Activated CD4-positive, alpha-beta T cell treated with anti-CD3 and anti-CD28 coated beads for 48 hours (primary cell): ENCODE measurements around the gene BBS4.
"Not testable (repeated sequence)": the region's sequence is repeated elsewhere in the genome, so short reads cannot be mapped to it uniquely, and the experiment has no call there.

Experiments
- DNase-seq: peaks from one replicate; pipeline ENCODE4 v3.0.0-alpha.2; 2020

Gene BBS4

DNA sequence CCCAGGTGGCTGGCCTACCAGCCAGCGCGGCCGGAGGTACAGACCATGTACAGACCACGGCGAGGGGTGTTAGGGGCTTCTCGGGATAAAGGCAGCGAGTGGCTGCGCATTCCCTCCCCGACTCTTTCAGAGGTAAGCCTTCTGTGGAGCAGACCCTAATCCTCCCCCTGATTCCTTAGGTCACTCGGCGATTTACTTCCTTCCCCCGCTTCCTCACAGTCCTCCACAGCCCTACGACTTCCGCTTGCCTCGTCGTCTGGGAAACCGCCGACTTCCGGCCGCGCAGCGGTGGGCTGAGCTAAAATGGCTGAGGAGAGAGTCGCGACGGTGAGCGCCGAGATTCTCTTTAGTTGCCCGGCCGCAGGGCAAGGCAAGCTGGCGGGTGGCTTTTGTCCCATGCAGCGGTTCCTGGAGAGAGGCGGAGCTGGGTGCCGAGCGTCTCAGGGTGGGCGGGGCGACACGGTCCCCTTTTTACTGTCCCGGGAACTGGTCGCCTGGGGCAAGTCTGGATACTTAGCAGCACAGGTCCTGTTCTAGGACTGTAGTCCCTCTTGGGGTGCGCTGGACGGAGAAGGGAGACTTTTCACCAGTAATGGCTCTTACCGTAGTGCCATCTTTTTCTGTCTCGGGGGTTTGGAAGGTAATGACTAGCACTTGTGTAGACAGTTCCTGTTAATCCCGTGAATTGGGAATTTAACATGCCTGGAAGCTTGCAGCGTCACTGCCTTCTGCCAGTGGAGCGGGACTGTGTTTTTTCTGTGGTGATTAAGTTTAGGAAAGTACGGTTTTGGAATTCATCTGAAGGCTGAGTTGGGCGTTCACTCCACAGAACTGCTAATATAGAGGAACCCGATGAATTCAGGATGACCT lies at the start of gene BBS4, which contains the start of gene HIGD2B:
TSS of gene BBS4 (plus strand) at position 283 of the 870 bp plus-strand sequence. CDS start at position 304, 21 bp downstream.
TSS of gene HIGD2B (minus strand) at position 258 of the 870 bp plus-strand sequence. CDS start 9,808 bp downstream, outside the sequence.
- peak; percentile 91 for DNase-seq

- DNase-seq: peak; percentile 76
These were observed 49.3 kb upstream of the BBS4 start for GRCh38 chr15:72636519-72637282.

- DNase-seq: not testable (repeated sequence)
These were observed 46.1 kb upstream of the BBS4 start for GRCh38 chr15:72639759-72640483.

GRCh38 chr15:72642271-72642670 lies 43.7 kb upstream of the BBS4 start:
- not testable (repeated sequence) for DNase-seq

DNA sequence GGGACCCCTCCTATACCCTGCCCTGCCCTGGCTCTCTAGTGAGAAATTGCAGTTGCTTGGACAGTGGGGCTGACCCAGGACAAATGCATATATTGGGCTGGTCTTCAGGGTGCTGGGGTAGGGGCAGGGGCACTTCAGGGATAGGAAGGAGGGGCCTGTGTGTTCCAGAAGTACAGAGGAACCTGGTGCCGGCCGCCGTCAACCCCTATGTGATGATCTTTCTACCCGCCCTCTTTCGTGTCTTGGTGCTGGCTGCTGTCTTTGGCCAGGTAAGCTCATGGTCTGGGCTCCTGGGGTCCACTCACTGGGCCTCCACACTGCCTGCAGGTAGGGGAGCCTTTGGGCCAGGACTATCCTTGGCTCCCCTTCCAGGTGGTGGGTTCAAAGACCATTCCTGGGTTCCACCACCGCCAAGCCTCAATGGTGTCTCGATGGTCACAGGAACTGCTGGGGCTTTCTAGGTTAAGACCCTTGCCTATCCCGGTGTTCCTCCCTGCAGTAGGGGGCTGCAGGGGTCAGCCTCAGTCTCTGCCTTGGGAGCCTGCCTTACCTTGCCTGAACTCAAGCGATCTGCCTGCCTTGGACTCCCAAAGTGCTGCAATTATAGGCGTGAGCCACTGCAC lies 37.3 kb upstream of the BBS4 start:
- DNase-seq: not testable (repeated sequence)

- not testable (repeated sequence) for DNase-seq
These were observed 31.6 kb upstream of the BBS4 start, which contains the start of gene GOLGA6B for GRCh38 chr15:72654397-72654796. GOLGA6B (plus strand) TSS chr15:72654697; CDS start chr15:72654738, 41 bp downstream.

- not testable (repeated sequence) for DNase-seq
These were observed 30.0 kb upstream of the BBS4 start for GRCh38 chr15:72656014-72656413.

DNA sequence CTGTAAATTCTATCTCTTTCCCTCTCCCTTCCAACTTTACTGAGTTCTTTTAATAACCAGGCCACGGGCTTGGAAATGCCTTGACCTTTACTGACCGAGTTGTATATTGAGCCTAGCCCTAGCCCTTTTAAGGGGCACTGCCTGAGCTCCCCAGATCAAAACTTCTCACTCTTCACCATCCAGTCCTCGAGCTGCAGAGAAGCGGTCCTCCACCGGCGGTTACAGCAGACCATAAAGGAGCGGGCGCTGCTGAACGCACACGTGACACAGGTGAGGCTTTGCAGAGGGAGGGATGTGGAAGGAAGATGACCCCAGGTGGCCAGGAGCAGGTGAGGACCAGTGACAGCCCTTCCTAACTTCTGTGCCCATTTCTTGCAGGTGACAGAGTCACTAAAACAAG lies 24.9 kb upstream of the BBS4 start:
- not testable (repeated sequence) for DNase-seq

- DNase-seq: not testable (repeated sequence)
These were observed 22.1 kb upstream of the BBS4 start for GRCh38 chr15:72663931-72664330.

DNA sequence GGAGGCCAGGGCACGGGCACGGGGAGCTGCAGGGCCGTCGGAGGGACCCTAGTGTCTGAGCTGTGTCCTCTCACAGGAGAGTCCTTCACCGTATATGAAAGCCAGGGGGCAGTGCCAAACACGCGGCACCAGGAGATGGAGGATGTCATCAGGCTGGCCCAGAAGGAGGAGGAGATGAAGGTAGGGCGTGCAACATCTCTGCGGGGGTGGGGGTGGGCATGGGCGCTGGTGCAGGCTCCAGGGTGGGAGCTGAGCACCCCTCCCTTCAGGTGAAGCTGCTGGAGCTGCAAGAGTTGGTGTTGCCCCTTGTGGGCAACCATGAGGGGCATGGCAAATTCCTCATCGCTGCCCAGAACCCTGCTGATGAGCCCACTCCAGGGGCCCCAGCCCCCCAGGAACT lies 20.3 kb upstream of the BBS4 start:
- DNase-seq: not testable (repeated sequence)

- DNase-seq: not testable (repeated sequence)
These were observed 16.2 kb upstream of the BBS4 start for GRCh38 chr15:72669803-72670202.

DNA sequence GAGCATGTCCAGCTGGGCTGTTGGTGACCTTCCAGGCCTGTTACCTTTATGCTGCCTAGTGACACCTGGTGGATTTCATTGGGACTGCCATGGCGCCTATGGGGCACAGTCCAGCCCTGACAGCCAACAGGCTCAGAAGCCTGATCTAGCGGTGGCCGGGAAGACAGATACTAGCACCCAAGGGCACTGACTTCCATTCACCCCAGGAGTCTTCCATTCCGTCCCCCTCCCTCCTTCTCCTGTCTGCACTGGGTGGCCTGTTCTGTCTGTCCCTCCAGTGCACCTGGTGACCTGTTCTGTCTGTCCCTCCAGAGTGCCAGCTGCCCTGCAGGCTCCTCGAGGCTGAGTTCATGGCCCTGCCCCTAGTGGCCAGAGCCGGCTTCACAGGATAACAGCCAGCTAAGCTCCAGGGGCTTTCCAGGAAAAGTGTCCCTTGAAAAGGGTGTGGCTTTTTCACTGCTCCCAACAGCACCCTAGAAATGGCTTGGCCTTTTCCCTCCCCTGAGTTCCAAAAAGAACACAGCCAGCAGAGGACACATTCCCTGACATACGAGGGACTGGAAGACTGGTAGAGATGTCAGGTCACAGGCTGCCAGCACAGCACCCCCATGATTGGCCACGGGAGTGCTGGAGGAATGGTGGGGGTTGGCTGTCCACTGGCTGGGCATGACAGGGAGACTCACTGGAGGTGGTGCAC lies 15.2 kb upstream of the BBS4 start:
- peak; percentile 82 for DNase-seq

DNA sequence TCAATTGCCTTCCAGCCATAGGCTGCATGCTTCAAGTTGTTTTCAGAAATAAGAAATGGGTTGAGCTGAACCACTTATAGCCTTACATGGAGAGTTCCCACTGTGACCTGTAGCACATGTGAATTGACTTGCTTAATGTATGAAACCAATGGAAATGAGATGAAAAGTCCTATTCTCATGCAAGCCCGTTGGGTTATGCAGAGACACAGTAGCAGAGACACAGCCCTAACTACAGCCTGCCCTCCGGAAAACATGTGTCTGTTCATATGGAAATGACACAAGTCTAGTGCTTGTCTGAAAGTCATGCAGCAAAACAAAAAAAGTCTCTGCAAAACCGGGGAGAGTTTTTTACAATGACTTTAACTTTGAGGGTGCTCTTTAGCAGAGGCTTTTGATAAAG lies 14.5 kb upstream of the BBS4 start:
- DNase-seq: no peak

- no peak for DNase-seq
These were observed 9.2 kb upstream of the BBS4 start for GRCh38 chr15:72676838-72677237.

DNA sequence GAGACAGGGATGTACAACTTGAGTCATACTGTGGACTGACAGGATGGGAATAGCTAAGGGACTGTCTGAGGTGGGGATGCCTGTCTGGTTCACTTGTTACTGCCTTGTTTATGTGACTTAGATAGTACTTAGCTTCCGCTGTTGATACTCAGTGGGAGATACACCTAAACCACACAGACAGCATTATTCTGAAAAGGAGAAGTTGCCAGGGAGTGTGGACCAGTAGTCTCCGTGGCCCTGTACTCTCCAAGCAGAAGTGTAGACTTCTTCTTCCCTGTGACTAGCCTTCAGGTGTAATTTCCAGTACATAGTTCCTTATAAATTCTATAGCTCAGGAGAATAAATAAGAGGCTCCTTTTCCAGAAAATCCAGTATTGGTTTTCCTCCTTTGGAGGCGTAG lies 5.1 kb upstream of the BBS4 start:
- DNase-seq: no peak

DNA sequence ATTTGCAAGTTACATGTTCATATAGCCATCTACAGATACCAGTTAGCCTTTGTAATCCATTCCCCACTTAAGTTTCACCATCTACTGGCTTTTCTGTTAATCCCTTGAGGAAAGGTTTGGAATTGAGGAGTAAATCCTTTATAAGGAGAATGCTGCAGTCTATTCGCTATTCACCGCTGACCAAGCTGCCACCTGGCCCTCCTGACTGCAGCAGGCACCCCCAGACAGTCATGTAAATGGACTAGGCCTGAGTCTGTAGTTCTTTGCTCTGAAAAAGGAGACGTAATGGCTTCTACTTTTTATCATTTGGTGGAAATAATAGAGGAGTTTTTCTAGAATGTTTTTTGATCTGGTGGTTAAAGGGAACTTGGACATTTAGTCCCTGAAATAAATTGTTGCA lies 3.2 kb upstream of the BBS4 start:
- no peak for DNase-seq

DNA sequence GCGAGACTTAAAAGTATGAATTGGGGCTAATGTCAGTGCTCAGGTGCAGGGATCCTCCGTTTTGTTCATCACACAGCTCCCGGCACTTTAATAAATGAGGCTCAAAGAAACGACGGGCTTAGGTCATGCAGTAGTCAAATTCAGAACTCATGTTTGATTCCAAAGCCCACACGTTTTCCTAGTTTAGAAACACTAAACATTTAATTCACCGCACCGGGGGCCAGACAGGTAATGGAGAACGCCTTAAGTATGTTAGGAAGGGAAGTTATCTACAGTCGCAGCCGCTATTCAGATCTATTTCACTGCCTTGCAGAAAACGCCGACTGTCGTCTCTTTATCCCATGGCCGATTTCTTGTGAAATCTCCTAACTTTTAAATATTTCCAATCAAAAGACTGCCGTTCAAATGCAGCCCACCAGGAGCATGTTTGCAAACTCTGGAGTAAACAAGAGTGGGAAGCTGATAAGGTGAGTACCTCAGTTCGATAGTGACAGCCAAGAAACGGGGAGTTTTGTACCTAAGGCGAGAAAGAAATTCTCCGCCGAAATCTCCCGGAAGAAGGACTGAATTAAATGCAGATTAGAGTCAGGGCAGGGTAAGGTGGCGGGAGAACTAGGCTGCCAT lies 594 bp upstream of the BBS4 start:
- no peak for DNase-seq

DNA sequence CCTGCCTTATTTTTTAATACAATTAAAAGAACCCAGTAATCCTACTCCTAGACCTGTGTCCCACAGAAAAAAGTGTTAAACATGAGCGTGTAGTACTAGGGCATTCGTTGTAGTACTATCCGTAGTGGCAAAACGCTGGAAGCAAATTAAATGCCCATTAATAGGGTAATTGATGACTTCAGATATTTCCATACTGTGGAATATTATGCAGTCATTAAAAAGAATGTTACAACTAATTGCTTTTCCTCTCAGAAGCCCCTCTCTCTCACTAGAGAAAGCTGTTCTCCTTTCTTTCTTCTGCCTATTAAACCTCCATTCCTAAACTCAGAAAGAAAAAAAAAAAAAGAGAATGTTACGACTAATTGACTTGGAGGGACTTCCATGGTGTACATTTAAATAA lies 2.7 kb downstream of the BBS4 start:
- no peak for DNase-seq

- no peak for DNase-seq
These were observed 4.9 kb downstream of the BBS4 start for GRCh38 chr15:72690938-72691337.

DNA sequence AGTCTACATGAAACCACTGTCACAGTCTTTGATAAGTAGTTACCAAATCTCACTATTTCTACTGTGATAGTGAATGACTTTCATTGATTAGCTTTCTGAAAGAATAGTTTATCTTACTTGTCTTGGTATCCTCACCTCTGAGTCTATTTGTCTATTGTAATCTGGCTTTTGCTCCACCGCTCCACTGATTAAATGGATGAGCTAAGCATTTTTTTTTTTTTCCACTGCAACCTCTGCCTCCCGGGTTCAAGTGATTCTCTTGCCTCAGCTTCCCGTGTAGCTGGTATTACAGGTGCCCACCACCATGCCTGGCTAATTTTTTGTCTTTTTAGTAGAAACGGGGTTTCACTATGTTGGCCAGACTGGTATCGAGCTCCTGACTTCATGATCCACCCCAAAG lies 12.9 kb downstream of the BBS4 start:
- no peak for DNase-seq

DNA sequence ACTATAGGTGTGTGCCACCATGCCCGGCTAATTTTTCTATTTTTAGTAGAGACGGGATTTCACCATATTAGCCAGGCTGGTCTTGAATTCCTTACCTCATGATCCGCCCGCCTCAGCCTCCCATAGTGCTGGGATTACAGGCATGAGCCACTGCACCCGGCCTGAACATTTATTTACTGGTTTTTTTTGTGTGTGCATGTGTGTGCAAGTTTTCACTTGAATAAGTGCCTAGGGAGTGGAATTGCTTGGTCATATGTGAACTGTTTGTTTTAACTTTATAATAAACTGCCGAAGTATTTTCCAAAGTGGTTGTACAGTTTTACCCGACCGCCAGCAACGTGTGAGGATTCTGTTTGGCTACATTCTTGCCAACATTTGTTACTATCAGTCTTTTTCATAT lies 14.1 kb downstream of the BBS4 start:
- DNase-seq: no peak
